T-cell (primary cell): ENCODE data around the gene GTF2H1. TPM values are rescaled to one million over a fixed set of nuclear protein-coding genes. Genes with fewer than 3 reads are reported as not detected.
A peak's percentile ranks its signal among the peaks of the same experiment; 100 is the strongest.
"Not testable (repeated sequence)": the region's sequence is repeated elsewhere in the genome, so short reads cannot be mapped to it uniquely, and the experiment has no call there.

Source experiments
- ATAC-seq, 4 experiments: fragments of 200-7000 bp in 3 of 4; fragments of 150-1000 bp in 1 of 4; cut with Tn5 transposase; replicated peaks in 1 of 4; 1 replicate in 3 of 4; 2 replicates in 1 of 4; pipeline ENCODE4 v1.10.0; 2021; ENCODE audit warnings: moderate library complexity in 3 of 4, mild to moderate bottlenecking in 2 of 4, moderate number of reproducible peaks in 1 of 4
- CTCF ChIA-PET, 2 donors: fragments of 300-600 bp; sonication (Branson Sonifier 250); formaldehyde crosslinking; loops; one replicate each; lab custom pipeline; 2022; ENCODE audit warnings: antibody characterized with exemption in 2 of 2; lab: Charles Lee
- POLR2A ChIA-PET, 2 donors: fragments of 300-600 bp; sonication (Branson Sonifier 250); formaldehyde crosslinking; loops; one replicate each; lab custom pipeline; 2022; ENCODE audit warnings: antibody characterized with exemption in 2 of 2; lab: Charles Lee
- DNase-seq, 35 experiments: peaks; one replicate each; pipeline versions ENCODE4 v3.0.0 to v3.0.0-alpha.2; 2013 to 2023
- H3K27ac ChIP-seq: one replicate; pipeline ENCODE4 v1.5.1; 2013; ENCODE audit warnings: low read length
- H3K27me3 ChIP-seq, 2 experiments: replicated peaks in 1 of 2; 1 replicate in 1 of 2; 2 replicates in 1 of 2; pipeline versions ENCODE4 v1.6.1 to v1.7.0; 2013; ENCODE audit warnings: low read length in 1 of 2, mixed read lengths in 1 of 2; ENCODE audit not compliant: control insufficient read depth in 2 of 2, insufficient read depth in 2 of 2; ENCODE audit errors: extremely low read depth in 1 of 2
- H3K36me3 ChIP-seq, 2 donors: 1 replicate in 1 of 2; 2 replicates in 1 of 2; pipeline versions ENCODE4 v1.6.1 to v1.7.0; 2013; ENCODE audit warnings: low read length in 1 of 2; ENCODE audit not compliant: control insufficient read depth in 2 of 2, insufficient read depth in 1 of 2; ENCODE audit errors: extremely low read depth in 1 of 2
- H3K4me1 ChIP-seq, 2 experiments: 1 replicate in 1 of 2; 2 replicates in 1 of 2; pipeline versions ENCODE4 v1.6.1 to v1.7.0; 2013; ENCODE audit warnings: low read length in 2 of 2, mixed read lengths in 1 of 2; ENCODE audit not compliant: insufficient read depth in 2 of 2, control insufficient read depth in 1 of 2; ENCODE audit errors: extremely low read depth in 1 of 2
- H3K4me3 ChIP-seq, 2 donors: 1 replicate in 1 of 2; 2 replicates in 1 of 2; pipeline versions ENCODE4 v1.5.1 to v1.7.0; 2013; ENCODE audit warnings: mild to moderate bottlenecking in 2 of 2, low read length in 1 of 2, moderate library complexity in 1 of 2; ENCODE audit not compliant: control insufficient read depth in 1 of 2; ENCODE audit errors: extremely low read depth in 1 of 2
- H3K9me3 ChIP-seq: 2 replicates; pipeline ENCODE4 v1.7.0; 2013
- H3K27ac Mint-ChIP-seq, 2 donors: one replicate each; pipeline ENCODE4 v1.8.0; 2020 to 2021; ENCODE audit warnings: mild to moderate bottlenecking in 2 of 2, mixed read lengths in 2 of 2
- H3K27me3 Mint-ChIP-seq, 2 donors: one replicate each; pipeline ENCODE4 v1.8.0; 2021 to 2022; ENCODE audit warnings: mixed read lengths in 2 of 2
- H3K36me3 Mint-ChIP-seq: one replicate; pipeline ENCODE4 v1.8.0; 2021; ENCODE audit warnings: mixed read lengths
- H3K4me1 Mint-ChIP-seq, 3 donors: one replicate each; pipeline ENCODE4 v1.8.0; 2020 to 2022; ENCODE audit warnings: mixed read lengths in 3 of 3, mild to moderate bottlenecking in 1 of 3
- H3K4me3 Mint-ChIP-seq, 3 donors: one replicate each; pipeline ENCODE4 v1.8.0; 2020 to 2022; ENCODE audit warnings: mild to moderate bottlenecking in 3 of 3, mixed read lengths in 3 of 3, moderate library complexity in 3 of 3
- H3K9me3 Mint-ChIP-seq, 3 donors: one replicate each; pipeline ENCODE4 v1.8.0; 2020 to 2022; ENCODE audit warnings: mixed read lengths in 3 of 3
- WGBS: methylation state at CpG from one replicate; pipeline ENCODE4 v1.1.5; 2013; ENCODE audit warnings: missing lambda C conversion rate; ENCODE audit not compliant: insufficient coverage; 5-methylcytosine and 5-hydroxymethylcytosine counted together
- total RNA-seq, 35 experiments: library from RNA in 6 of 35; stranded (reverse) in 6 of 35; fragments of 120-200 nt in 1 of 35; gene quantifications; one replicate each; pipeline versions ENCODE4 v1.2.1 to v1.2.4 and lab custom pipeline; 2013 to 2026

Gene GTF2H1
- total RNA-seq, 5 donors from 2014 or later (not counting 1 experiment from before 2014, with no cell fraction given), result 25.9 to 44.8 (median 37.5) TPM

DNA sequence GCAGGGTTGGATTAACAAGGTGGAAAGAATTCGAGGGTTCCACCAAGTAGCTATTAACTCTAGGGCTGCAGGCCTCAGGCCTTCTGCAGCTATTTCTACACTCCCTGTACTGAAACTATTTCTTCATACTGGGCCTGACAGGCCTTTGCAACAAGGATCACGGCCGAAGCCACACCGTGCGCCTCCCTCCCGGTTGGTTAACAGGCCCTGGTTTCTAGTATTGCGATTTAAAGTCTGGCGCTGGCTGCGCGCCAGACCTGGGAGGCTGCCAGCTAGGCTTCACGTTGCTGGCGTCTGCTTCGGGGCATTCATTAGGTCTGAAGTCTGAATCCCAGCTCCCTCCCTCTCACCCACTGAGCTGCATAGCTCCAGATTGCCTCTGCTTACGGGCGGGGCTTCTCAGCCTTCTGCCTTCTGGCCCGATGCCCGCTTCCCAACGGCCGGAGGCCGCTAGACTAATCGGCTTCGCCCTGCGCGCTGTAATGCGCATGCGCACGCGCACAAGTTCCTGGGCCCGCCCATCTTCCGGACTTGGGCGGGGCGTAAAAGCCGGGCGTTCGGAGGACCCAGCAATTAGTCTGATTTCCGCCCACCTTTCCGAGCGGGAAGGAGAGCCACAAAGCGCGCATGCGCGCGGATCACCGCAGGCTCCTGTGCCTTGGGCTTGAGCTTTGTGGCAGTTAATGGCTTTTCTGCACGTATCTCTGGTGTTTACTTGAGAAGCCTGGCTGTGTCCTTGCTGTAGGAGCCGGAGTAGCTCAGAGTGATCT lies 73.6 kb downstream of the GTF2H1 start:
- WGBS, result under 1% methylated on average over 45 of the region's 46 CpGs
- Mint-ChIP-seq H3K4me3 (peak overlapping the region; percentile 97 to 99 (median 98)), H3K27ac (peak overlapping the region; percentile 95), H3K9me3 (no peaks in the 10 kb centered on the region), H3K27me3 (no peaks in the 10 kb centered on the region), H3K36me3 (peaks cover 31% of the 10 kb centered on the region), H3K4me1 (peaks cover 35 to 55% (median 35%) of the 10 kb centered on the region in 3 donors)
- H3K9me3 ChIP-seq, result no peaks in the 10 kb centered on the region
- ChIA-PET POLR2A (interaction anchor here (0.6 to 3.9 kb wide), 17 partner anchors 9 to 1318 kb away, joined by 3 to 53 read pairs (median 7); partner anchors contain the start of genes GTF2H1 (in 2 of the 2), HPS5 (in 2 of the 2), TSG101 (in 2 of the 2) and RPS13 (in 1 of the 2)), CTCF (interaction anchor here in 1 of 2 donors (1.3 to 3.5 kb wide), 2 partner anchors 12 to 74 kb away, joined by 5 to 28 read pairs; partner anchors contain the start of genes GTF2H1 and HPS5)
- DNase-seq (peak; percentile 83 to 97 (median 90)), ATAC-seq (peak; percentile 67 to 75 (median 72))
- peak overlapping the region; percentile 85 to 97 for H3K4me3 ChIP-seq
- H3K27ac ChIP-seq, result peak overlapping the region; percentile 80
- H3K36me3 ChIP-seq, result peaks cover 0 to 38% of the 10 kb centered on the region in 2 donors
- peaks cover 7 to 40% of the 10 kb centered on the region in 2 experiments for H3K4me1 ChIP-seq
- no peaks in the 10 kb centered on the region for H3K27me3 ChIP-seq

- Mint-ChIP-seq H3K27ac (no peak overlapping the region), H3K27me3 (no peaks in the 10 kb centered on the region), H3K4me1 (peaks cover 30 to 44% (median 40%) of the 10 kb centered on the region in 3 donors), H3K36me3 (peaks cover 40% of the 10 kb centered on the region), H3K9me3 (no peaks in the 10 kb centered on the region), H3K4me3 (peak overlapping the region in 1 of 3 donors; percentile 6)
- no peak overlapping the region for H3K4me3 ChIP-seq
- ATAC-seq (no peak), DNase-seq (no peak)
- no peak overlapping the region for H3K27ac ChIP-seq
- ChIA-PET CTCF (interaction anchor here in 1 of 2 donors (0.7 to 1.0 kb wide), 3 partner anchors 76 to 459 kb away, joined by 3 to 4 read pairs (median 3); no protein-coding TSS in a partner anchor), POLR2A (interaction anchor here (0.5 to 3.9 kb wide), 4 partner anchors 24 to 129 kb away, joined by 3 to 53 read pairs (median 12); partner anchors contain the start of genes GTF2H1 (in 1 of the 2), HPS5 (in 1 of the 2) and TSG101 (in 1 of the 2))
- H3K27me3 ChIP-seq, result no peaks in the 10 kb centered on the region
- peaks cover 7 to 33% of the 10 kb centered on the region in 2 experiments for H3K4me1 ChIP-seq
- peaks cover 2 to 50% of the 10 kb centered on the region in 2 donors for H3K36me3 ChIP-seq
- WGBS, result no CpG with 5 or more reads among the region's 3 CpGs
- no peaks in the 10 kb centered on the region for H3K9me3 ChIP-seq
Observed at GRCh38 chr11:18397921-18398320, 75.6 kb downstream of the GTF2H1 start.

DNA sequence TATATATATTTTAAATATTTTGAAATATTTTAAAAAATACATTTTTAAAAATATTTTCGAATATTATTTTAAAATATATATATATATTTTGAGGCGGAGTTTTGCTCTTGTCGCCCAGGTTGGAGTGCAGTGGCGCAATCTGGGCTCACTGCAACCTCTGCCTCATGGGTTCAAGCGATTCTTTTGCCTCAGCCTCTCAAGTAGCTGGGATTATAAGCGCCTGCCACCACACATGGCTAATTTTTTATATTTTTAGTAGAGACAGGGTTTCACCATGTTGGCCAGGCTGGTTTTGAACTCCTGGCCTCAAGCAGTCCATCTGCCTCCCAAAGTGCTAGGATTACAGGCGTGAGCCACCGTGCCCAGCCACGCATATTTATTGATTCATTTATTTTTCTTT lies 78.7 kb downstream of the GTF2H1 start:
- CTCF ChIA-PET, result interaction anchor here in 1 of 2 donors (1.6 kb wide), 1 partner anchor 9 kb away, joined by 4 read pairs; no protein-coding TSS in a partner anchor
- WGBS, result no CpG with 5 or more reads among the region's 9 CpGs
- Histone ChIP-seq H3K36me3 (peaks cover 6 to 79% of the 10 kb centered on the region in 2 donors), H3K4me1 (peaks cover 2 to 15% of the 10 kb centered on the region in 2 experiments)
- ATAC-seq, H3K4me3 ChIP-seq, H3K27ac ChIP-seq, DNase-seq, H3K27me3 Mint-ChIP-seq, H3K27ac Mint-ChIP-seq, H3K27me3 ChIP-seq, H3K4me3 Mint-ChIP-seq, H3K9me3 Mint-ChIP-seq, H3K9me3 ChIP-seq: not testable (repeated sequence)
- Mint-ChIP-seq H3K36me3 (peaks cover 53% of the 10 kb centered on the region), H3K4me1 (peaks cover 23 to 38% (median 29%) of the 10 kb centered on the region in 3 donors)
- POLR2A ChIA-PET, result interaction anchor here (0.5 to 1.5 kb wide), 4 partner anchors 9 to 1120 kb away, joined by 3 to 13 read pairs (median 5); no protein-coding TSS in a partner anchor

DNA sequence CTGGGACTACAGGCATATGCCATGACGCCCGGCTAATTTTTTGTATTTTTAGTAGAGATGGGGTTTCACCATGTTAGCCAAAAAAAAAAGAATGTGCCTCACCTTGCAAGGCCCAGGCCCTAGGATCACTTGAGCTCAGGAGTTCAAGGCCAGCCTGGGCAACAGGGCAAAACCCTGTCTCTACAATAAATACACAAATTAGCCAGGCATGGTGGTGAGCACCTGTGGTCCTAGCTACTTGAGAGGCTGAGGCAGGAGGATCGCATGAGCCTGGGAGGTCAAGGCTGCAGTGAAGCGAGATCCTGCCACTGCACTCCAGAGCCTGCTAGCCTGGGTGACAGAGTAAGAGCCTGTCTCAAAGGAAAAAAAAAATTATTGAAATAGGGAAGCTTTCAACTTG lies 81.7 kb downstream of the GTF2H1 start:
- peaks cover 19 to 88% of the 10 kb centered on the region in 2 donors for H3K36me3 ChIP-seq
- WGBS, result 100% methylated on average over 1 of the region's 4 CpGs
- CTCF ChIA-PET, result no interaction called here
- POLR2A ChIA-PET, result interaction anchor here in 1 of 2 donors (0.8 to 2.5 kb wide), 2 partner anchors 9 to 147 kb away, joined by 3 to 13 read pairs; partner anchors contain the start of gene LDHA
- no peaks in the 10 kb centered on the region for H3K9me3 ChIP-seq
- ATAC-seq, result no peak
- H3K36me3 Mint-ChIP-seq, result peaks cover 44% of the 10 kb centered on the region
- H3K9me3 Mint-ChIP-seq, result no peaks in the 10 kb centered on the region
- no peaks in the 10 kb centered on the region for H3K27me3 Mint-ChIP-seq
- H3K4me3 ChIP-seq, result no peak overlapping the region
- H3K27me3 ChIP-seq, result no peaks in the 10 kb centered on the region
- DNase-seq, result no peak
- peaks cover 0 to 3% of the 10 kb centered on the region in 2 experiments for H3K4me1 ChIP-seq
- H3K4me1 Mint-ChIP-seq, result peaks cover 4 to 17% (median 7%) of the 10 kb centered on the region in 3 donors
- no peak overlapping the region for H3K4me3 Mint-ChIP-seq
- no peak overlapping the region for H3K27ac ChIP-seq
- no peak overlapping the region for H3K27ac Mint-ChIP-seq

DNA sequence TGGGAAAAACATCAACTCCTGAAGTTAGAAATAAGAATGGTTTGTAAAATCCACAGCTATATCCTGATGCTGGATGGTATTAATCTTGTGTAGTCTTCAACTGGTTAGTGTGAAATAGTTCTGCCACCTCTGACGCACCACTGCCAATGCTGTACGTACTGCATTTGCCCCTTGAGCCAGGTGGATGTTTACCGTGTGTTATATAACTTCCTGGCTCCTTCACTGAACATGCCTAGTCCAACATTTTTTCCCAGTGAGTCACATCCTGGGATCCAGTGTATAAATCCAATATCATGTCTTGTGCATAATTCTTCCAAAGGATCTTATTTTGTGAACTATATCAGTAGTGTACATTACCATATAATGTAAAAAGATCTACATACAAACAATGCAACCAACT lies 85.0 kb downstream of the GTF2H1 start:
- 93% methylated on average over 3 of the region's 3 CpGs for WGBS
- H3K9me3 ChIP-seq, H3K27me3 ChIP-seq, H3K4me3 ChIP-seq, H3K4me1 ChIP-seq, H3K27ac Mint-ChIP-seq, H3K27me3 Mint-ChIP-seq, H3K4me3 Mint-ChIP-seq, DNase-seq, ATAC-seq, H3K9me3 Mint-ChIP-seq, H3K27ac ChIP-seq: not testable (repeated sequence)
- peaks cover 19 to 64% of the 10 kb centered on the region in 2 donors for H3K36me3 ChIP-seq
- ChIA-PET POLR2A (interaction anchor here (0.6 to 1.5 kb wide), 2 partner anchors 8 to 13 kb away, joined by 3 to 5 read pairs; partner anchors contain the start of gene LDHA (in 1 of the 2)), CTCF (interaction anchor here in 1 of 2 donors (0.6 kb wide), 2 partner anchors 96 to 293 kb away, joined by 3 read pairs; no protein-coding TSS in a partner anchor)
- Mint-ChIP-seq H3K36me3 (peaks cover 26% of the 10 kb centered on the region), H3K4me1 (peaks cover 11 to 12% (median 11%) of the 10 kb centered on the region in 3 donors)
